OCI-LY3 (cell line): ENCODE results near the gene MAP3K5.

Source experiments
- CTCF ChIP-seq: fragments of 200-600, 300-600 bp; sonication (generic); IDR thresholded peaks from 2 replicates; pipeline ENCODE4 v1.5.1; 2014; ENCODE audit warnings: antibody characterized with exemption, low read length, low read depth
- EZH2phosphoT487 ChIP-seq: fragments of 200-600 bp; shearing (Covaris generic); IDR thresholded peaks from 2 replicates; pipeline ENCODE4 v1.6.1; 2018; ENCODE audit warnings: antibody characterized with exemption, mixed run types, low read depth

- TF ChIP-seq CTCF (no peak), EZH2phosphoT487 (no peak)
Measured at GRCh38 chr6:136534268-136534667, 258.0 kb downstream of the MAP3K5 start.
